ENCODE measurements around the gene PIK3R3.
A peak's percentile ranks its signal among the peaks of the same experiment; 100 is the strongest.
"Not testable (repeated sequence)": the region's sequence is repeated elsewhere in the genome, so short reads cannot be mapped to it uniquely, and the experiment has no call there.

The PIK3R3 gene

GRCh38 chr1:46099215-46099614 is 33.2 kb downstream of the PIK3R3 start:
- no peak for DNase-seq

DNA sequence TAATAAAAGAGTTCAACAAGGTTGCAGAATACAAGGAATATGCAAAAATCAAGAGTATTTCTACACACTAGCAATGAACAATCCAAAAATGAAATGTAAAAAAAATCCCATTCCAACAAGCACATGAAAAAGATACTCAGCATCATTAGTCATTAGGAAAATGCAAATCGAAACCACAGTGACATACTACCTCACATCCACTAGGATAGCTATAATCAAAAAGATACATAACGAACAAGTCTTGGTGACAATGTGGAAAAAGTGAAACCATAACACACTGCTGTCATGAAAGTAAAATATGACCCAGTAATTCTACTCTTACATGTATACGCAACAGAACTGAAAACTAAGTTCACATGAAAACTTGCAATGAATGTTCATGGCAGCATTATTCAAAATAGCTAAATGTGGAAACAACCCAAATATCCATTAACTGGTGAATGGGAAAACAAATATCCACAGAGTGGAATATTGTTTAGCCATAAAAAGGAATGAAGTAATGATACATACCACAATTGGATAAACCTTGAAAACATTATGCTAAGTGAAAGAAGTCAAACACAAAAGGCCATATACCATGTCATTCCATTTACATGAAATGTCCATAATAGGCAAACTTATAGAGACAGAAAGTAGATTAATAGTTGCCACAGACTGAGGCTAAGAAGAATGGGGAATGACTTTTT is 34.3 kb downstream of the PIK3R3 start:
- no peak for DNase-seq

GRCh38 chr1:46097149-46097472 is 35.3 kb downstream of the PIK3R3 start:
- no peak for DNase-seq

- no peak for DNase-seq
Measured at GRCh38 chr1:46096269-46097148, 35.9 kb downstream of the PIK3R3 start.

GRCh38 chr1:46095110-46095509 is 37.3 kb downstream of the PIK3R3 start:
- DNase-seq = not testable (repeated sequence)

- DNase-seq = no peak
Measured at GRCh38 chr1:46094471-46095005, 37.9 kb downstream of the PIK3R3 start.

DNA sequence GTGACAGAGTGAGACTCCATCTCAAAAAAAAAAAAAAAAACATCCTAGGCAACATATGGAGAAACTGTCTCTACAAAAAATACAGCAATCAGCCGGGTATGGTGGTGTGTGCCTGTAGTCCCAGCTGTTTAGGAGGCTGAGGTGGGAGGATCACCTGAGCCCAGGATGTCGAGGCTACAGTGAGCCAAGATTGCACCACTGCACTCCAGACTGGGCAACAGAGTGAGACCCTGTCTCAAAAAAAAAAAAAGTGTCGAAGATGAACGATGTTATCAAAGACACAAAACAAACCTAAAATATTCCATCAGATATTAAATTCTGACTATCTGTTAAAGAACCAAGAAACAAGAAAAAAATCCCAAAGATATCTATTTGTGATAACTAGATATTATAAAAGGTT is 38.6 kb downstream of the PIK3R3 start:
- DNase-seq = not testable (repeated sequence)

DNA sequence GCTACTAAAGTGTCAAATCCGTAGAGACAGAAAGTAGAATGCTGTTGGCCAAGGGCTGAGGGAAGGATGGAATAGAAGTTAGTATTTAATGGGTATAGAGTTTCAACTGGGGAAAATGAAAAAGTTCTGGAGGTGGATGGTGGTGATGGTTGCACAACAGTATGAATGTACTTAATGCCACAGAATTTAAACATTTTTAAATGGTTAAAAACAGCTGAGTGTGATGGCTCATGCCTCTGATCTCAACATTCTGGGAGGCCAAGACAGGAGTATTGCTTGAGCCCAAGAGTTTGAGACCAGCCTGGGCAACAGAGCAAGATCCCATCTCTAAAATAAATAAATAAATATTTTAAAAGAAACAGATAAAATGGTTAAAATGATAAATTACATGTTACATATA is 44.5 kb downstream of the PIK3R3 start:
- no peak for DNase-seq

DNA sequence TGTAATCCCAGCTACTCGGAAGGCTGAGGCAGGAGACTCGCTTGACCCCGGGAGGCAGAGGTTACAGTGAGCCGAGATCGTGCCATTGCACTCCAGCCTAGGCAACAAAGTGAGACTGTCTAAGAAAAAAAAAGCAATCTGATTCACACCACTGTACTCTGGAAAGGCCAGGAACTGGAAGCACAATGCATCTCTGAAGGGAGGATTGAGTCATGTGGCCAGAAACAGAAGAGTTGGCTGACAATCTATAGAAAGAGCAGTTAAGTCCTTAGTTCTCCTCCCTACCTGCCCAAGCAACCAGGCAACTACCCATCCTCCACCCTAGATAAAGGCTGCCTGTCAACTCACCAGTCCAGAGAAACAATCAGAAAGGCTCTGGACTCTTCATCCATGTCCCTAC is 45.9 kb downstream of the PIK3R3 start:
- DNase-seq = no peak

DNA sequence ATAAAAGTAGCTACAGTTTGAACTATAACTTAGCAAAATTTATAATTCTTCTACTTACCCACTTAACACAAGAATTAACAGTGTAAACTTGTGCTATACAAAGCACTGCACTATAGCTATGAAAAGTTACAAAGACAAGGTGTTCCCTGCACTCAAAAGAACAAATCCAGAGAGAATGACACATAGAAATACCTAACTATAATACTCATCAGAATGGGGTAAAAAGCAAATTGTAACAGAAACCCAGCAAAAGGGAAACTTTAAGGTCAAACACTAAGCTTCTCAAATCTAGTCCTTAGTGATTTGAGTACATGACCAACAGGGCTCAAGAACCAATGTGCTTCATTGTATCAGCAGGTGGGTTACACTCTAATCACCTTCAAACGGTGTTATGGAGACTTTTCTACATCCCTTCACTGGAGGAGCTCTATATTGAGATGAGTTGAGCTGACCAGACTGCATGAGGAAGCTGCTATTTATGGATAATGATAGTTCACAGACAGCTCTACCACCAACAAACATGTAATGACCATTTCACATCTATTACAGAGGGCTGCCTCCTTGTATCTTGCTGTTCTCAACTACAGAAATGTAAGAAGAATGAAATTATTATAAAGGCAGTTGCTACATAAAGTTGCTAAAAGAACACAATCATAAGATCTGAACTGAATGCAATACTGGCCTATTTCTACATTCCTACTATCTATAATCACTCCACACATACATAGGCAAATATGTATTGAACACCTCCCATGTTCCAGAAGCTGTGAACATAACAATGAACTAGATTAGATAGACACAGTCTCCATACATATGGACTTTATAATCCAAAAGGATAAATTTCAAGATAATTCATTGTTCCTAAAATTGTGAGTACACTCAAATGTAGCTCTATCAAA is 47.6 kb downstream of the PIK3R3 start:
- no peak for DNase-seq

DNA sequence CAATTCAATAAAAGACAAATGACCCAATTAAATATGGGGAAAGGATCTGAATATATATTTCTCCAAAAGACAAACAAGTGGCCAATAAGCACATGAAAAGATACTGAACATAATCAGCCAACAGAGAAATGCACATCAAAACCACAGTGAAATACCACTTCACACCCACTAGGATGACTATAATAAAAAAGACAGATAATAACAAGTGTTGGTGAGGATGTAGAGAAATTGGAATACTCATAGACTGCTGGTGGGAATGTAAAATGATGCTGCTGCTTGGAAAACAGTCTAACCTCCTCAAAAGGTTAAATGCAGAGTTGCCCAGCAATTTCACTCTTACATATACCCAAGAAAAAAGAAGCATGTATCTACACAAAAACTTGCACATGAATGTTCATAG is 48.9 kb downstream of the PIK3R3 start:
- DNase-seq = no peak

GRCh38 chr1:46081619-46082018 is 50.8 kb downstream of the PIK3R3 start:
- no peak for DNase-seq

DNA sequence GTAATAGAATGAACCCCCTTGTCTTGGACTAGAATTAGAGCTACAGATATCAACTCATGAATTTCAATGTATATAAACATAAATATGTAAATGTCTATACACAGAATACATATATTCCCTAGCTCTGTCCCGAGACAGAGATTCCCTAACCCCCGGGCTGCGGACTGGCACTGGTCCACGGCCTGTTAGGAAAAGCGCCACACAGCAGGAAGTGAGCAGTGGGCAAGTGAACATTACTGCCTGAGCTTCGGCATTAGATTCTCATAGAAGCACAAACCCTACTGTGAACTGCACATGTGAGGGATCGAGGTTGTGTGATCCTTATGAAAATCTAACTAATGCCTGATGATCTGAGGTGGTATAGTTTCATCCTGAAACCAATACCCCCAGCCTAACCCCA is 51.2 kb downstream of the PIK3R3 start:
- DNase-seq = no peak

DNA sequence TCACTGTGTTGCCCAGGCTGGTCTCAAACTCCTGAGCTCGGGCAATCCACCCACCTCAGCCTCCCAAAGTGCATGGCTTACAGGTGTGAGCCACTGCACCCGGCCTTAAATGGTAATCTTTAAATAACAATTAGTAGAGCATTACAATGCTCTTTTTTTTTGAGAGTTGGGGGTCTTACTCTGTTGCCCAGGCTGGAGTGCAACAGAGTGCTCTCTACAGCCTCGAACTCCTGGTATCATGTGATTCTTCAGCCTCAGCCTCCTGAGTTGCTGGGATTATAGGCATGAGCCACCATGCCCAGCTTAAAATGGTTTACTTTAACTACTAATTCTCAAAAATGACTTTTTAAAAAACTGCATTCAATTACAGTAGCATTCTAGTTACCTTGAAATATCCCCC is 52.2 kb downstream of the PIK3R3 start:
- no peak for DNase-seq

DNA sequence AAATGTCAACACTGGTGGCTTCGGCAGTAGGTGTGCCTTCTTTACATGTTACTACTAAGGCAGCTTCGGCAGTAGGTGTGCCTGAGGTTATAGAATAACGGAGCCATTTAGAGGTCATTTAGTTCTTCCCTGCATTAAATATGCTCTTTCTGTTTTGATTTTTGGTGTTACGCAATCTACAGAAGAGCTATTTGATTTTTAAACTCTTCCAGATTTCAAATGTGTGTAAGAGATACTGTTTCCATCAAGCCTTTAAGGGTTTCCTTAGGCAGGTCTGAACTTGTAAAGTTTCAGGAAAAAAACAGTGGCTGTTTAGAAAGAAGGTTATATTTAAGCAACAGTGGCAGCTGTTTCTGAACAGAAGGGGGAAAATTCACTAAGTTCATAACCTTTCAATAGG is 54.8 kb downstream of the PIK3R3 start:
- DNase-seq = no peak

DNA sequence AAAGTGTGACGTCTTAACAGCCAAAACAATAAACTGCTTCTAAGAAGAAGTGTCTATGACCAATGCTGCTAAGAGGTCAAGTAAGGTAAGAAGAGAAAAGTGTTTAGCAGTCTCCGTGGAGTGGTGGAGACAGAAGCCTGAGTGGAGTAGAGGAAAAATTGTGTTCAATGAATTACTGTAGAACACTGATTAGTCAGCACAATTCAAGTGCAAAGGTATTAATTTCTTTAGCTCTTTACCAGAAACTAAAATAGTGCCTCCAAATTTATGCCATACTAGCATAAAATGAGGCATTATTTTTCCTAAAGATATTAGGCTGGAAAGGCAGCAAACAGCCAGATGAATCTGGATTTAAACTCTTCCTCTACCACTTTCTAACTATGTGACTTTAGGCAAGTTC is 56.1 kb downstream of the PIK3R3 start:
- no peak for DNase-seq

- DNase-seq = no peak
Measured at GRCh38 chr1:46072975-46073374, 59.5 kb downstream of the PIK3R3 start.

DNA sequence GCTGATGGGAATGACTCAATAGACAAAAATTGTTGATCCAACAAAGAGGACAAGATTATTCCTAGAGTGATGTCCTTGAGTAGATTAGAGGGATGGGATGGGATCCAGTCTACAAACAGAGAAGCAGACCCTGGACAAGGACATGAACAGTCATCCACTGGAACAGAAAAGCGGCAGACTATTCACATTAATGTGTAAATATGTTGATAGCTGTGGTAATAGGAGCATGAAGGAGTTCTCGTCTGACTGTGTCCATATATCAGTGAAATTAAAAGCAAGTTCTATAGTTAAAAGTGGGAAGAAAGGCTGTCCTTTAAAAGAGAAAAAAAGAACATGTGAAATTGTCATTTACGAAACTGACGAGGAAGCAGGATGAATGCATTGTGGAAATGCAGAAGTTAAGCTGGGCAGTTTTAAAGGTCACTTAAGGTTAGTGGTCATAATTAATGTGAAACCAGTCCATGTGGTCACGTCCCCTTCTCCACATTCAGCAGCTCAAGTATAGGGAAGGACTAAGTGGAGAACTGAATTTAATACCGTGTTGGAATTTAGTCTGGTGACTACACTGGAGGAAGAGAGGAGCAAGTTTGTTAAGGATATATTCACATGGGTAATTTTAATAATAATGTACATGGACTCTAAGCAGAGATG is 62.1 kb downstream of the PIK3R3 start:
- DNase-seq = no peak

DNA sequence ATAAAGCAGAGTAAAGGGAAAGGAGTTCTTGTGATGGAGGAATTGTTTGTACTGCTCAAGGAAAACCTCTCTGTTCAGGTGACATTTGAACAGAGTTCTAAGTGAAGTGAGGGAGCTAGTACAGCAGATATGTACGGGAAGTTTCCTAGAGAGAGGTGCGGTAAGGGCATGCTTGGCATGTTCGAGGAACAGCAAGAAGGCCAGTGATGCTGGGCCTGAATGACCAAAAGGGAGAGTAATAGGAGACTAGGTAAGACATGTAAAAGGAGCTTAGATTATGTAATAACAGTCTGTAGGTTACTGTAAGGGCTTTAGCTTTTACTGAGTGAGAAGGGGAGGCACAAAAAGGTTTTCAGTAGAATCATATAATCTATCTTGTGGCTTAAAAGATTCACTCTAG is 63.9 kb downstream of the PIK3R3 start:
- no peak for DNase-seq

DNA sequence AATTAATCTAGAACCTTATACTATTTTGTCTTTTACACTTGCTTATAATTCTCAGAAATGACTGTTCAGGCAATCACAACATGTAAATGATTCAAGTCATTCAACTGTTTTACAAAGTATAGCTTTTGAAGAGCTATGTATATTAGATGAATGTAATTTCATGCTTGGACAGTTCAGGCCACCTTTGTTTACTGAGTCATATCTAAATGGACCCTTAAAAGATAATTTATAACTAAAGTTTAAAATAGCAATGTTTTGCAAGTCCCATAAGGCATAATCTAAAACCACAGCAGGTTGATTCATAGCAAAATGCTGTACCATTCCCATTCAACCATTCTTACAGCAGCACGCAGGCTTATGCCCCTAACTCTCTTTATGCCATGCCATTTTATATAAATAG is 64.8 kb downstream of the PIK3R3 start:
- no peak for DNase-seq

- DNase-seq = peak; percentile 19
Measured at GRCh38 chr1:46065405-46065804, 67.0 kb downstream of the PIK3R3 start.

DNA sequence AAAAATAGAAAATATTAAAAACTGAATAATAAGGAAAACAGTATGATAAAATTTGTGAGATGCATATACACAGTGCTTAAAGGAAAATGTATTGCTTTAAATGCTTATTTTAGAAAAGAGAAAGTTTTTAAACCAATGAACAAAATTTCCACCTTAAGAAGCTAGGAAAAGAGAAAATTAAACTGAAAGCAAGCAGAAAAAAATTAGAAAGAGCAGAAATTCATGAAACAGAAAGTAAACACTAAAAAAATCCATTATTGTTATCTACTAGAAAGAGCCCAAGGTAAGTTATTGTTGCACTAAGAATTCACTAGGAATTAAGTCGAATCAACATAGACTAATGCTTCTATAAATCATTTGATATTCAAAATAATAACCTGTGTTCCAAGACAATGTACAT is 67.7 kb downstream of the PIK3R3 start:
- DNase-seq = no peak

All from hematopoietic multipotent progenitor cell treated with erythropoietin and hydrocortisone succinate and interleukin-3 and kit ligand, for 8 days (in vitro differentiated cells).